Amygdala (tissue), 56 donors: Measurements from ENCODE around the gene PRPF6.
"Not testable (repeated sequence)": the region's sequence is repeated elsewhere in the genome, so short reads cannot be mapped to it uniquely, and the experiment has no call there.

ENCODE experiments used
- DNase-seq, 56 donors: peaks; one replicate each; lab custom pipeline; 2025; lab: John Stamatoyannopoulos, UW

PRPF6 gene

GRCh38 chr20:63960654-63961621 lies 20.0 kb upstream of the PRPF6 start:
- not testable (repeated sequence) for DNase-seq

GRCh38 chr20:63961664-63962425 lies 19.1 kb upstream of the PRPF6 start:
- no peak for DNase-seq

GRCh38 chr20:63962426-63963347 lies 18.2 kb upstream of the PRPF6 start:
- DNase-seq: no peak

GRCh38 chr20:63963348-63963741 lies 17.6 kb upstream of the PRPF6 start:
- no peak for DNase-seq

- DNase-seq: no peak
Observed at GRCh38 chr20:63963784-63964301, 17.1 kb upstream of the PRPF6 start.

GRCh38 chr20:63964412-63964811 lies 16.5 kb upstream of the PRPF6 start:
- no peak for DNase-seq

- DNase-seq: no peak
Observed at GRCh38 chr20:63966172-63966943, 14.6 kb upstream of the PRPF6 start.

GRCh38 chr20:63966944-63967322 lies 14.0 kb upstream of the PRPF6 start:
- DNase-seq: no peak

GRCh38 chr20:63967330-63968135 lies 13.4 kb upstream of the PRPF6 start:
- DNase-seq: no peak

GRCh38 chr20:63968136-63968927 lies 12.6 kb upstream of the PRPF6 start:
- DNase-seq: no peak

GRCh38 chr20:63968928-63969760 lies 11.8 kb upstream of the PRPF6 start:
- peak in 1 of 56 donors; percentile 44 for DNase-seq

- DNase-seq: peak in 26 of 56 donors; percentile 17 to 63 (median 45)
Observed at GRCh38 chr20:63969838-63970713, 10.9 kb upstream of the PRPF6 start, which contains the start of gene ZNF512B. Gene ZNF512B, minus strand, starts transcription at chr20:63969930. Its CDS starts 1,980 bp downstream, at chr20:63967950.

- DNase-seq: no peak
Observed at GRCh38 chr20:63970714-63971431, 10.1 kb upstream of the PRPF6 start.

- not testable (repeated sequence) for DNase-seq
Observed at GRCh38 chr20:63971960-63972311, 9.0 kb upstream of the PRPF6 start.
